AG20443 (cell line): ENCODE data around the gene TRAPPC12.
"Not testable (repeated sequence)": the region's sequence is repeated elsewhere in the genome, so short reads cannot be mapped to it uniquely, and the experiment has no call there.

Experiments
- DNase-seq: peaks from one replicate; pipeline ENCODE4 v3.0.0; 2012; ENCODE audit warnings: low spot score, mixed read lengths

TRAPPC12 gene

DNA sequence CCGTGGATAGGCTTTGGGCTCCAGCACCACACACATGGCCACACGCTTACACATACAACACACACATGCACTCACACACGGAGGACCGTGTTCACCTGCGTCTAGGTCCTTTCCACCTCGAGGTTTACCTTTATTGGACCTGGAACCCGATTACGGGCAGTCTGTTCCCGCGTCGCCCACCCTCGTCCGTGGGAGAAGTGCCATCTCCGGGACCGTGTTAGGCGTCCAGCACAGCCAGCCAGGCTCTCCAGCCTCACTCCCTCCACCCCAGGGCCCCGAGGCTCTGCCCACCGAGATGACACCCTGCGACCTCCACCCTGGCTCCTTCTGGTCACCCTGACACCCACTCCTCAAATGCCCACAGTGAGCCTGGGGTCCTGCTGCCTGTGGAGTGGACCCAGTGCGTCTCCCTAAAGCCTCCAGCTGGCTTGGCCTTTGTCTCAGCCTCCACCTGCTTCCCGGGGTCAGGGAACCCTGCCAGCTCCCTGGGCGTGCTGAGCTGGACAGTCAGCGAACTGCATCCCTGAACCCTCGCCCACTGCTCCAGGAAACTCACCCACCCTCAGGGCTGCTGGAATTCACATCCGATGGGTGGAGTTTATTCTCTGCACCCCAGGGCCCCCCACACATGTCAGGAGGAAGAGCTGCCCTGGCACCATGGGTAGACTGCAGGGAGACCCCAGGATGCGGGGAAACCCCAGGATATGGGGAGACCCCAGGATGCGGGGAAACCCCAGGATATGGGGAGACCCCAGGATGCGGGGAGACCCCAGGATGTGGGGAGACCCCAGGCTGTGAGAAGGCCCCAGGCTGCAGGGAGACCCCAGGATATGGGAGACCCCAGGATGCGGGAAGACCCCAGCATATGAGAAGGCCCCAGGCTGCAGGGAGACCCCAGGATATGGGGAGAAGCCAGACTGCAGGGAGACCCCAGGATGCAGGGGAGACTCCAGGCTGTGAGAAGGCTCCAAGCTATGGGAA is 106.8 kb downstream of the TRAPPC12 start:
- no peak for DNase-seq

DNA sequence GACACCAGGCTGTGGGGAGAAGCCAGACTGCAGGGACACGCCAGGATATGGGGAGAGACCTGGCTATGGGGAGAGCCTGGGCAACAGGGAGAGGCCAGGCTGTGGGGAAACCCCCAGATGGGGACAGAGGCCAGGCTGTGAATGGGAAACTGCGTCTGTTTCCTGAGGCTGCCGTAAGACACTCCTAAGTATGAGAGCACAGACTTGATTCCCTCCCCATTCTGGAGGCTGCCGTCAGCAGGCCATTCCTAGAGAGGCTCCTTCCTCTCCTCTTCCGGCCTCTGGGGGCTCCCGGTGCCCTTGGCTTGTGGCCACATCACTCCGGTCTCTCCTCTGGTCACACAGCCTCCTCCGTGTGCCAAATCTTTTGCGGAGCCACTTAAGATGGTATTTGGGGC is 107.5 kb downstream of the TRAPPC12 start:
- no peak for DNase-seq

DNA sequence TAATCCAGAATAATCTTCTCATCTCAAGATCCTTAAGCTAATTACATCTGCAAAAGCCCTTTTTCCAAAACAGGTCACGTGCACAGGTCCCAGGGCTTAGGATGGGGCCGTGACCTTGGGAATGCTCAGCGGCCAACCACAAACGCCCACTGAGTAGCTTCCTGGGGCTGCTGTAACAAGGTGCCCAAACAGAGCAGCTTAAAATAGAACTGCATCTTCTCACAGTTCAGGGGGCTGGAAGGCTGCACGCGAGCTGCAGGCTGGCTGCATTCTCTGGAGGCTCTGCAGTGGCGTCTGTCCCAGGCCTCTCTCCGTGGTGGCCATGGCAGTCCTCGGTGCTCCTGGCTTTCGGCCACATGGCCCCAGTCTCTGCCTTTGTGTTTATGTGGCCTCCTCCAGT is 107.9 kb downstream of the TRAPPC12 start:
- DNase-seq = no peak

DNA sequence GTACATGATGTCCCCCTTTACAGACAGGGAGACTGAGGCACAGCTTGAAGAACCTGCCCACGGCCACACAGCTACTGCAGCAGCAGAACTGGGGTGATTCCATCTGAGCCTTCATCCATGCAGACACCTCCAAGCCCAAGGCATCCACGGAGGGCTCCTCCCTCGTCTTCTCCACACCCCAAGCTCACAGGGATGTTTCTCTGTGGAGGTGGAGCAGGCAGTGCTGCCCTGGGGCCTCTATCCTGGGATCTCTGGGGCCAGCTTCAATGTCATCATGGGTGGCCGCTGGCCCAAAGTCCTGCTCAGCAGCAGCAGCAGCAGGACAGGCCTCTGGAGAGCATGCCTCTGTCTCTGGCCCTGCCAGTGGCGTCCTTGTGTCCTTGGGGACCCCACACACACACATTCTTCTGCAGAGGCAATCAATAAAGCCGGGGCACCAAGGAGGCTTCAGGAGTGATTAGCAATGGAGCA is 108.6 kb downstream of the TRAPPC12 start:
- DNase-seq = no peak

DNA sequence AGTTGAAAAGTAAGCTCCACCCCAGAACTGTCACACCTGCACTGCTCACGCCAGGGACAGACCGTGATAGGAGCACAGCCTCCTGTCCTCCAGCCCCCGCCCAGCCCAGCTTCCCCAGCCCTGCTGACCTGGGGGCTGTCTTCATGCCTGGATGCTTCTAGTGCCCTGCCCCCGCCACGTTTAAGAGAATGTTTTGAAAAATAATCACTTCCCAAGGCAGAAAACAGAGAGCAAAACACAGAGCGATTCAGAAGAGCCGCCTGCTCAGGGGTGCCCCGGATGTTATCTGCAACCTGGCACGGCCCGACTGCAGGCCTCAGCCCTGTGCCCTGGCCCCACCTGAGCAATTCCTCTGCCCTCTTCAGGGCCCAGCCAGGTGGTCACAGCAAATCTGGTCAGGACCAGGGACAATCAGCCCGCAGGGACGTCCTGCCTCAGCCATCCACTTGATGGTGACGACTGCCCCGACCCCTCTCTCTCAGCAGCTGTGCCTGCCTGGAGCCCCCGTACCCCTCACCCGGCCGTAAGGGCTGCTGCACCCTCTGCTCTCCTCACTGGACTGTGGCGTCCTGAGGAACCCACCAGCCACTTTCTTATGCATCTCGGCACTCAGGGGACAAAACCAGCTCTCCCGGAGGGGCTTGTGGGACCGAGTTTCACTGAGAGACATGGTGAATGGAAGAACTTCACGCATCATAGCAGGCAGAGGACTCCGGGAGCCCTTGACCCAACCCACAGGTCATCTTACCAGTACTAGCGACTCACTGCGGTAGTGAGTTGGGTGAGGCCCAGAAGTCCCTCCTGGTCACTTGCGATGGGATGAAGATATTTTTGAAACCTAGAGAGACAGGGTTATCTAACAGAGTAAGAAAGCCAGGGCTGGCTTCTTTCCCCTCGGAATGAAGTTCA is 109.6 kb downstream of the TRAPPC12 start:
- DNase-seq = no peak

DNA sequence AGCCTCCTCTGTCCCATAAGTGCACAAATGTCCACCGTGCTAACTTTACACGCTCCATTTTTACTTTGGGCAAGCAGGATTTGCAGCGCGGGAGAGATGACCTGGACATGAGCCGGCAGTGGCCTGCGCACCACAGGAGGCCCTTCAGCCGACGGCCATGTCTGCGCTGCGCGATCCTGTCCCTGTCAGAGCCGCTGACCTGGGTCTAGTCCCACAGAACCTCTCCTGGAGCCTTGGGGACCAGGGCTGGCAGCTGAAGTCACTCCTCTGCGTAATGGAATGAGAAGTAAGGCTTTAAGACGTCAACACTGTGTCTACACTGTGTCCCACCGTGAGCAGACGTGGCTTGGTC is 110.2 kb downstream of the TRAPPC12 start:
- DNase-seq = no peak

DNA sequence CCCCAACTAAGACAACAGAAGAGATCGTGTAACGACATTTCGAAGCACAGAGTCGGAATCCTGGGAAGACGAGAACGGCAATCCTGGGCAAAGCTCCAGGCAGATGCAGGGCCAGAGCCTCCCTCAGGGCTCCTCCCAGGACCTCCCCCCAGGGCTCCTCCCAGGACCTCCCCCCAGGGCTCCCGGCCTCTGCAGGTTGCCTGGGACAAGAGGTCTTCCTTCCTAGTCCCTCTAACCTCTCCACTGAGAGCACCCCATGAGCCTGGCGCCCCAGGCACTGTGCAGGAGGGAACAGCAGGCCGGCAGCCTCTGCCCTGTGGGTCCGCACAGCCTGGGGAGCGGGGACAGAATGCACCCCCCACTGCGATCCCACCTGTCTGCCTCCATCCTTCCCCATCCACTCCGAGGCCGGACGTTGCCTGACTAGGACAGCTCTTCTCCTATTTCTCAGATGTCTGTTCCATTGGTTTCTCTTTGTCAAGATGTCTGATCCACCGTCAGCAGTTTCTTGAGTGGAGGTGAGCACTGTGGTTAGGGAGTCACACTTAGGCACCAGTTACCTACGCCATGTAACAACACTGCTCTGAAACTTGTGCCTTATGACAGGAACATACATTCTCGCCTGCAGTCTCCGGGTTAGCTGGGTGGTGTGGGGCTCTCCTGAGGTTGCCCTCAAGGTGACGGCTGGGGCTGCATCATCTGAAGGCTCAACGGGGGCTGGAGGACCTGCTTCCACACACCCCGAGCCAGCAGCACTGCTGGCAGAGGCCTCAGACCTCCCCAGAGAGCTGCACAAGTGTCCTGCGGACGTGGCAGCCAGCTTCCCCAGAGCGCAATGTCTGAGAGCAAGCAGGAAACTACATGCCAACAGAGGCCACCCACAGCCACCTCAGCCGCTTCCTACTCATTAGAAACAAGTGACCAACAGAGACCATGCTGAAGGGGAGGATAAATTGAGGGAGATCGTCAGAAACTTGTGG is 111.0 kb downstream of the TRAPPC12 start:
- no peak for DNase-seq

DNA sequence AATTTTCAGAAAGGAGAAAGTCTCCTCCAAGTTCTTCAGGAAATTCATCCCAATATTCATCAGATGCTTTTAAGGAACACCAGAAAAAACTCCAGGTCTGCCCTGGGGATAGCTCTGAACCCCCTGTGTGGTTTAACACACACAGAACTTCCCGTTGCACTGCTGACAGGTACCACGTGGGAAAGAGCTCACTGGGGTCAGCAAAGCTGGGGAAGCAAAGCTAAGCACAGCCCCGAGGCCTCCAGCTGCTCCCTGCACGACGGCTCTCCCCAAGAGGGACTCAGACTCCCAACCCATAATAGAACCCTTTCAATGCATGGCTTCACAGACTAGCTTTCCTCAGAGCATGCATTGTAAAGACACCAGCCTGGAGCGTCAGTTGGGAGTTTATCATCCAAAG is 111.8 kb downstream of the TRAPPC12 start:
- no peak for DNase-seq

DNA sequence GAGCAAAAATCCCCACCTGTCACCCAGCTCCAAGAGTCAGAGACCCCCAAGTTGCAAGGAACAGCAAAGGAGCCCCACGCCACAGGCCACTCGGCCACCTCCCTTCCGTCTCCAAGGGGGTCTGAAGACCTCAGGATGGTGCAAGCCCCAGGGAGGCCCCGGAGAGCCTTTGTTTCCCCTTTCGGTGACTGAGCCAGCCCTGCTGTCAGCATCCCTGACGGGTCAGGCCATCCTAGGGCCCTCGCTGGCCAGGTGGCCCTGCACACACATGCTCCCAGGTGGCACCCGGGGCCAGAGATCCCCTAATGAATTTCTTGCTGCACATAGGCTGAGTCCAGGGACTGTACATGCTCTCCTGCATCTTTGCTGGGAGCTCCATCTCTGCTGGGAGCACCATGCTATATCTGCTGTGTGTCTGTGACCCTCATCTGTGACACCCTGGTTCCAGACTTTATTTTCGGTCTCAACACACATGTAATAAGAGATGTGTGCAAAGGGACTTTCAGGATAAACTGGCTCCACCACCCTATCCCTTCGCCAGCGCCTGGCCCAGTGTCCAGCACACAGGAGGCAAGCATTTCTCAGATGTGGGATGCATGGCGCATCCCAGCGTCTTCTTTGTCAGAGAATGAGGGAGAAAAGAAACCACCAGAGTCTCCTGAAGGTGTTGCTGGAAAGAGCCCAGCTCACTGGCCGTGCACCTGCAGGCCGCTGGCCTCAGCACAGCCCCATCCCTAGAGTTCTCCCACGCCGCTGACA is 112.4 kb downstream of the TRAPPC12 start:
- DNase-seq = no peak

DNA sequence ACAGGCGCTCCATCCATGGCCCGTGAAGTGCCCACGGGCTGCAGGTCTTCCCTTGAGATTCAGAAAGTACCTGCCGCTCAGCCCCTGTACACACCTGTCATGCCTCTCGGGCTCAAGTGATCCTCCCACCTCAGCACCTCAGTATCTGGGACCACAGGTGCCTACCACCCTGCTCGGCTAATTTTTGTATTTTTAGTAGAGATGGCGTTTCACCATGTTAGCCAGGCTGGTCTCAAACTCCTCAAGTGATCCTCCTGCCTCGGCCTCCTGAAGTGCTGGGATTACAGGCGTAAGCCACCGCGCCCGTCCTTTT is 112.9 kb downstream of the TRAPPC12 start:
- DNase-seq = not testable (repeated sequence)

DNA sequence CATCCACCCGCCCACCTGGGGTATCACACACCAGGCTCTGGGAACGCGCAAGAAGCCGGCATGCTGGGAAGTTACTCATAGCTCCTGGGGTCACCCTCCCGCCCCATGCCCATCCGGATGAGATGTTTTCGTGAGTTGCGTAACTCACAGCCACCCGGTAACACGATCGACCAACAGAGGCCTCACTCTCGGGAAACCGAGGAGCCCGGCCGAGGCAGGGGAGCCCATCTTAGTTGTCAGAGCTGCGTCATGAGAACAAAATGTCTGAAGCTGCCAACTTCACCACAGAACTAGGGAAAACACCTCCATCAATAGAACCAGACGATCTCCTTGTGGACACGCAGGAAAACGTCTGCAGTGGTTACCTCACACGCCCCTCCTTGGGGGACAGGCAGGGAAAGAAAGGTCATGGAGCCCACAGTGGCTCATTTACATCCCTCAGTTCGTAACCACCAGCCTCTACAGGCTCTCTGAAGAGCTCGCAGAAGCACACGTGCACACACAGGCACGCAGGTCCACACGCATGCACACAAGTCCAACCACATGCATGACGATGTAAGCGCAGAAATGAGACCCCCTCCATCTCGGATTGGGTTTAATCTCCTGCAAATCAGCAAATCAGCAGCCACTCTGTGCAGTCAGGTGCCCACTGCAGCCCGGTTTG is 113.6 kb downstream of the TRAPPC12 start:
- no peak for DNase-seq

DNA sequence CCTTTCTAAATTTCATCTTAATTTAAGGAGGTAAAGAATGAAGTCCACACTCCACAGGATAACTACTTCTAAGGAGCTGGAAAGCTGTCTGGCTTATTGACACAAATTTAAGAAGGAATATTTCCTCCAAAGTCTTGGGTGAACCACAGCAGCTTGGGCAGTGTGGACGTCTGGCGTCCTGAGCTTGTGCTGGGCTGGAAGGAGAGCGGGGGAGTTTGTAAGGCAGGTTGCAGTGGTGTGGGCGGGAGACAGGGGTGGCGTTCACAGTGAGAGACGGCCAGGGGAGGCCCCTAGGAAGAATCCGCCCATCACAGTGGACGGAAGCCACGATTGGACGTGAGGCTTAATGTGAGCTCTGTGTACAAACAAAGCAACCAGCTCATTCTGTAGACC is 114.1 kb downstream of the TRAPPC12 start:
- no peak for DNase-seq

DNA sequence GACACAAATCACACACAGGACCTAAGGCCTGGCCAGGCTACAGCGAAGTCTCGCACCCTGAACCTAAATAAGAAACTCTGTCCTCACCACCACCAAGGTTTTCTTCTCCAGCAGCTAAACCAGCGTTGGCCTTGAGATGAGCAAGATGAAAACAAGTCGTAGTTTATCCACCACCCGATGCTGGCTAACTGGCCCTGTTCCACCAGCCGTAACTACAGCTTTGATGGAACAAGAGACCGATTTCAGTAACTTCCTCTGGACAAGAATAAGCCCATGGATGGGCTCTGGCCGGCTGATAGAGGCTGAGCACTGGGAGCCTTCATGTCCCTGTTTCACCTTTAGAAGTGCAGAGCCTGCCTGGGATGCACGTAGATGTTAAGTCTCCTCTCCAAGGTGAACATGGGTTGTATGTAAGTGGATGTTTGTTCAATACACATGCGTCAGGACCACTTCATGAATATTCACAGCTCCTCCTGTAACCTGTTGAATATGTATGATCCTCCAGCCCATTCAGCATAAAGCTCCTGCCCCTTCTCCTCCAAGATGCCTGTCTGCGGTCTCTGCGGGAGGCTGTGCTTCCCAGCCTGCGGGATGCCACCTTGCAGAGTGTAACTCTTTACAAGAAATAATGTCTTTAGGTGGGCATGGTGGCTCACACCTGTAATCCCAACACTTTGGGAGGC is 115.6 kb downstream of the TRAPPC12 start:
- no peak for DNase-seq

DNA sequence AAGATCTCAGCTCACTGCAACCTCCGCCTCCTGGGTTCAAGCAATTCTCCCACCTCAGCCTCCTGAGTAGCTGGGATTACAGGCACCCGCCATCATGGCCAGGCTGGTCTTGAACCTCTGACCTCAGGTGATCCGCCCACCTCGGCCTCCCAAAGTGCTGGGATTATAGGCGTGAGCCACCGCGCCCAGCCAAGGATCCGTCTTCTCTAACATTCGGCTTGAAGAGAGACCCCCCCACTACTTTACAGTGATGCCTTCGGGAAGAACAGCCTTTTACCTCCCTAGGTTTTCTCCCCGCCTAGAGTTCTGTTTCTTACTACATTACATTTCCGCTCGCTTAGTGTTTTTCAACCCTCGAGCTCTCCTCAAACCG is 117.2 kb downstream of the TRAPPC12 start:
- not testable (repeated sequence) for DNase-seq

DNA sequence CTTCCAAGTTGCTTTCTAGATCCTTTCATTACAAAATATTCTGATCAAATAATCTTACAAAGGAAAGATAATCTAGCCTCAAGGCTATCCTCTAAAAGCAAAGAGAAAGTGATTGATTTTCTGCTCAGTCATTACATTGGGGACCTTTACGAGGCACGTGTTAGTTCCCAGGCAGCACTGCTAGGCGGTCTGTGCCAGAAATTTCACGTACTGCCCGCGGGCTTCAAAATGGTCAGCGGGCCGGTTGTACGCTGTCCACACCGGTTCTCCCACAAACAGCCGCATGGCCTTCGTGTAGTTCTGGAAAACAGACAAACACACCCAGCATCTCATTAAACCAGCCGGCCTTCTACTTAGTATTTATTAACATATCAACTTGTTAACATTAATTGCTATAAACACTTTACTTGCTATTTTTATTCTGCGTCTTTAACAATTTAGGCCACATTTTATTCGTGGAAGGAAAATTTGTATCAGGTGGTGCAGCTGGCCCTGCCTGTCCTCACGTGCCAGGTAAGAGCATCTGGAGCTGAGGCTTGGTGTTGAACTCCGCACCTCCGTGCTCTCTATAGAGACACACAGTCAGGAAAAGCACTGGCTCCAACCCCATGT is 119.4 kb downstream of the TRAPPC12 start:
- no peak for DNase-seq

DNA sequence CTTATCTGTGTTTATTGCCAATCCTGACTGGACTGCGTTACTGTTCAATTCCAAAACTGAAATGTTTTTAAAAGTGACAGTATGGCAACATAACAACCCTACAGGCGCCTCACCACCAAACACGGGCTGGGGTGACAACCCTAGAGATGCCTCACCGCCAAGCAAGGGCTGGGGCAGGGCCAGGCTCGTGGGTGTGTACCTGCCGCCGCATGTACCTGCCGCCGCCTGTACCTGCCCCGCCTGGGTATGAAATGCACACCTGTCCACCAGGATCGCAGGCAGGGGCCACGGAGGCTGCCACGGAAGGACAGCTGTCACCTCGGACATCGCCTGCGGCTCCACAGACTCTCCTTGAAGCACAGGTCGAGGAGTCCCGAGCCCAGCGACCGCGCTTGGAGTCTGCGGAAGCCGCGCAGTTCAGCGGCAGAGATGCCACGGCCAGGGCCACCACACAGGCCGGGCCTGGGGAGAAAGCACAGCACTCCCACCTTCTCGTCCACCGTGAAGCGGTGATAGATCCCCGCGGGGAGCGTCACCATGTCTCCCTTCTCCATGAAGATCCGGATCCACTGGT is 120.9 kb downstream of the TRAPPC12 start:
- DNase-seq = no peak

DNA sequence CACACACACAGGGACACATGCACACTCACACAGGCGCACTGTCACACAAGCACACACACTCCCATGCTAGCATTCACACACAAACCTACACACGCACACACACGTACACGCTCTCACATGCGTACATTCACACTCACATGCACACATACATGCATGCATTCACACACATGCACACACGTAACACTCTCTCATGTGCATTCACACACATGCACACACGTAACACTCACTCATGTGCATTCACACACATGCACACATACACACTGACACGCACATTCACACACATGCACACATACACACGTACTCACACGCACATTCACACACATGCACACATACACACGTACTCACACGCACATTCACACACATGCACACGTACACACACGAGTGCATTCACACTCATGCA is 123.6 kb downstream of the TRAPPC12 start:
- no peak for DNase-seq

DNA sequence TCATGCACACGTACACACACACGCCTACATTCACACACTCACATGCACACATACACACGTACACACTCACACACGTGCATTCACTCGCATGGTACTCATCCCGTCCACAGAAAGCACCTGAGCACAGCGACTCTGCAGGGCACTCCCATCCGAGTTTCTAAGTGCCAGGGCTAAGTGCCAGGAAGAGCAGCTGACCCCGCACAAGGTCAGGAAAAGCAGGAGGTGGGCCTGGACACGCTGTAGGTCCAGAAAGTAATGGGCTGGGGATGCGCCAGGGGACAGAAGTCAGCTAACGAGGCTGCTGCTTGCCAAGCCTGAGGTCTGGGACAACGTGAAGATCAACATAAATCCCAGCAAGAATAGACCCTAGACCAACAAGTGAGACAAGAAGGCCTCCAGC is 124.0 kb downstream of the TRAPPC12 start:
- no peak for DNase-seq

DNA sequence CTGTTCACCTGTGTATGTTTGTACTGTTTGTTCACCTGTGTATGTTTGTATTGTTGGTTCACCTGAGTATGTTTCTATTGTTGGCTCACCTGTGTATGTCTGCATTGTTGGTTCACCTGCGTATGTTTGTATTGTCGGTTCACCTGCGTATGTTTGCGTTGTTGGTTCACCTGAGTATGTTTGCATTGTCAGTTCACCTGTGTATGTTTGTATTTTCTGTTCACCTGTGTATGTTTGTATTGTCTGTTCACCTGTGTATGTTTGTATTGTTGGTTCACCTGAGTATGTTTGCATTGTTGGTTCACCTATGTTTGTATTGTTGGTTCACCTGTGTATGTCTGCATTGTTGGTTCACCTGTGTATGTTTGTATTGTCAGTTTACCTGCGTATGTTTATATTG is 125.2 kb downstream of the TRAPPC12 start:
- no peak for DNase-seq
